DND-41 (cell line): ENCODE results near the gene PRRX2.

Source experiments
- EZH2 ChIP-seq: IDR thresholded peaks from 3 replicates; pipeline ENCODE4 v1.6.1; 2012; ENCODE audit warnings: borderline replicate concordance, low read depth, mild to moderate bottlenecking, moderate library complexity, low read length, inconsistent platforms; ENCODE audit not compliant: severe bottlenecking
- TF ChIP-seq, protein P1 (sequence below): IDR thresholded peaks from 2 replicates; pipeline ENCODE4 v1.5.1; 2012; ENCODE audit warnings: borderline replicate concordance, low read length, moderate library complexity, mild to moderate bottlenecking; ENCODE audit not compliant: poor library complexity, severe bottlenecking; ENCODE audit errors: extremely low read depth

DNA sequence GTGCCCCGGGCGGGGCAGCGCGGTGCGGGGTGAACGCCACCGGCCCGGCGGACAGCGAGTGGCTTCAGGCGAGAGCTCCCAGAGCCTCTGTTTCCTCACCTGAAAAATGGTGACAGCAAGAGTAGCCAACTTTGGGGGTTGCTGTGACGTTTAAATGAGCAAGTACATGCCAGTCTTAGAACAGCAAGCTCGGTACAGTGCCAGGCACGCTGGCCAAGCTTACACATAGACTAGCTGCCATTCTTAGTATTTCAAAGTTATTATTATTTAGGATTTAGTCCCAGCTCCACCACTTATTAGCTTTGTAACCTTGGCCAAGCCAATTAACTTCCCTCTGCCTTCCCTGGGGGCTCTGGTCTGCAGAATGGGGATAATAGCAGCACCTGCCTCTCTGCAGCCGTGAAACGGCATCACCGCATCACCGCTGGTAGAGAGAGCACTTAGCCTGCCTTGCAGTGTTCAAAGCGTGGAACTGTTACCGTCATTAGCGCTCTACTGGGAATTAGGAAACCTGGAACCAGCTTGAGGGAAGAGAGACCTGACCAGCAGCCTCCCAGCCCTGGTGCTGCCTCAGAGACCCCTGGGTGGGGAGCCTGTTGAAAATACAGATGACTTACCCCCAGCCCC, 44.7 kb upstream of the PRRX2 start, which contains the start of gene C9orf50:
- TF ChIP-seq, protein P1, sequence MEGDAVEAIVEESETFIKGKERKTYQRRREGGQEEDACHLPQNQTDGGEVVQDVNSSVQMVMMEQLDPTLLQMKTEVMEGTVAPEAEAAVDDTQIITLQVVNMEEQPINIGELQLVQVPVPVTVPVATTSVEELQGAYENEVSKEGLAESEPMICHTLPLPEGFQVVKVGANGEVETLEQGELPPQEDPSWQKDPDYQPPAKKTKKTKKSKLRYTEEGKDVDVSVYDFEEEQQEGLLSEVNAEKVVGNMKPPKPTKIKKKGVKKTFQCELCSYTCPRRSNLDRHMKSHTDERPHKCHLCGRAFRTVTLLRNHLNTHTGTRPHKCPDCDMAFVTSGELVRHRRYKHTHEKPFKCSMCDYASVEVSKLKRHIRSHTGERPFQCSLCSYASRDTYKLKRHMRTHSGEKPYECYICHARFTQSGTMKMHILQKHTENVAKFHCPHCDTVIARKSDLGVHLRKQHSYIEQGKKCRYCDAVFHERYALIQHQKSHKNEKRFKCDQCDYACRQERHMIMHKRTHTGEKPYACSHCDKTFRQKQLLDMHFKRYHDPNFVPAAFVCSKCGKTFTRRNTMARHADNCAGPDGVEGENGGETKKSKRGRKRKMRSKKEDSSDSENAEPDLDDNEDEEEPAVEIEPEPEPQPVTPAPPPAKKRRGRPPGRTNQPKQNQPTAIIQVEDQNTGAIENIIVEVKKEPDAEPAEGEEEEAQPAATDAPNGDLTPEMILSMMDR: no peak
- TF ChIP-seq EZH2: no peak
